ENCODE results near the gene TUT1. TPM values are rescaled to one million over a fixed set of nuclear protein-coding genes. Genes with fewer than 3 reads are reported as not detected.

TUT1 gene
- total RNA-seq, 1 donor from 2014 or later, result 15.2 TPM

DNA sequence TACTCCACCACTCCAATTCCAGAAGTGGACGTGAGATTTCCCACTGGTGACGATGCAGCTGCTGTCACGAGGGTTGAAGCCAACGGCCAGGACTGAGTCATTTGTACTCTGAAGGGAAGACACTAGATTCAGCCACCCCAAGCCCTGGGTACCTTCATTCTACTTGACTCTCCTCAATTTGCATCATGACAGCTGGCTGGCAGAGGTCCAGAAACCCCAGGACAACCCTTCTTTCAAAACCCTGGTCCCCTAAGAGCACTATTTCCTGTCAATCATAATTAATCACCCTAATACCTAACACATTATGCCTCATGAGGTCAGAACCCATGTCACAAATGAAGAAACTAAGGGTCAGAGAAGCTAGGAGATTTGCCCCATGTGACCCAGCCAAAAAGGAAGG lies 16.4 kb upstream of the TUT1 start:
- no peaks in the 10 kb centered on the region for H3K36me3 ChIP-seq (ENCODE audit: control insufficient read depth, insufficient read depth, low read length)
- TF ChIP-seq, protein P1, sequence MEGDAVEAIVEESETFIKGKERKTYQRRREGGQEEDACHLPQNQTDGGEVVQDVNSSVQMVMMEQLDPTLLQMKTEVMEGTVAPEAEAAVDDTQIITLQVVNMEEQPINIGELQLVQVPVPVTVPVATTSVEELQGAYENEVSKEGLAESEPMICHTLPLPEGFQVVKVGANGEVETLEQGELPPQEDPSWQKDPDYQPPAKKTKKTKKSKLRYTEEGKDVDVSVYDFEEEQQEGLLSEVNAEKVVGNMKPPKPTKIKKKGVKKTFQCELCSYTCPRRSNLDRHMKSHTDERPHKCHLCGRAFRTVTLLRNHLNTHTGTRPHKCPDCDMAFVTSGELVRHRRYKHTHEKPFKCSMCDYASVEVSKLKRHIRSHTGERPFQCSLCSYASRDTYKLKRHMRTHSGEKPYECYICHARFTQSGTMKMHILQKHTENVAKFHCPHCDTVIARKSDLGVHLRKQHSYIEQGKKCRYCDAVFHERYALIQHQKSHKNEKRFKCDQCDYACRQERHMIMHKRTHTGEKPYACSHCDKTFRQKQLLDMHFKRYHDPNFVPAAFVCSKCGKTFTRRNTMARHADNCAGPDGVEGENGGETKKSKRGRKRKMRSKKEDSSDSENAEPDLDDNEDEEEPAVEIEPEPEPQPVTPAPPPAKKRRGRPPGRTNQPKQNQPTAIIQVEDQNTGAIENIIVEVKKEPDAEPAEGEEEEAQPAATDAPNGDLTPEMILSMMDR (IDR thresholded peaks at IDR 0.05; ENCODE audit: insufficient read depth, low read length, poor library complexity, severe bottlenecking), result no peak

GRCh38 chr11:62605902-62606301 lies 14.6 kb upstream of the TUT1 start:
- Histone ChIP-seq H3K27me3 (ENCODE audit: control insufficient read depth, insufficient read depth, low read length) (no peaks in the 10 kb centered on the region), H3K4me3 (ENCODE audit: low read depth, low read length) (no peak overlapping the region), H3K36me3 (ENCODE audit: control insufficient read depth, insufficient read depth, low read length) (no peaks in the 10 kb centered on the region)
- DNase-seq (ENCODE audit: low read depth), result no peak
- TF ChIP-seq, protein P1 (IDR thresholded peaks at IDR 0.05; ENCODE audit: insufficient read depth, low read length, poor library complexity, severe bottlenecking), result no peak

More for the DNA sequence above, 16.4 kb upstream of the TUT1 start:
- no peak for DNase-seq (ENCODE audit: low read depth)
- H3K27me3 ChIP-seq (ENCODE audit: control insufficient read depth, insufficient read depth, low read length), result no peaks in the 10 kb centered on the region
- H3K4me3 ChIP-seq (ENCODE audit: low read depth, low read length), result no peak overlapping the region

GRCh38 chr11:62605467-62605866 lies 14.1 kb upstream of the TUT1 start:
- Histone ChIP-seq H3K27me3 (ENCODE audit: control insufficient read depth, insufficient read depth, low read length) (no peaks in the 10 kb centered on the region), H3K4me3 (ENCODE audit: low read depth, low read length) (no peak overlapping the region), H3K36me3 (ENCODE audit: control insufficient read depth, insufficient read depth, low read length) (no peaks in the 10 kb centered on the region)
- TF ChIP-seq, protein P1 (IDR thresholded peaks at IDR 0.05; ENCODE audit: insufficient read depth, low read length, poor library complexity, severe bottlenecking), result no peak
- DNase-seq (ENCODE audit: low read depth), result no peak

GRCh38 chr11:62604460-62605120 lies 13.3 kb upstream of the TUT1 start:
- Histone ChIP-seq H3K36me3 (ENCODE audit: control insufficient read depth, insufficient read depth, low read length) (no peaks in the 10 kb centered on the region), H3K27me3 (ENCODE audit: control insufficient read depth, insufficient read depth, low read length) (no peaks in the 10 kb centered on the region), H3K4me3 (ENCODE audit: low read depth, low read length) (no peak overlapping the region)
- TF ChIP-seq, protein P1 (IDR thresholded peaks at IDR 0.05; ENCODE audit: insufficient read depth, low read length, poor library complexity, severe bottlenecking), result no peak
- no peak for DNase-seq (ENCODE audit: low read depth)

DNA sequence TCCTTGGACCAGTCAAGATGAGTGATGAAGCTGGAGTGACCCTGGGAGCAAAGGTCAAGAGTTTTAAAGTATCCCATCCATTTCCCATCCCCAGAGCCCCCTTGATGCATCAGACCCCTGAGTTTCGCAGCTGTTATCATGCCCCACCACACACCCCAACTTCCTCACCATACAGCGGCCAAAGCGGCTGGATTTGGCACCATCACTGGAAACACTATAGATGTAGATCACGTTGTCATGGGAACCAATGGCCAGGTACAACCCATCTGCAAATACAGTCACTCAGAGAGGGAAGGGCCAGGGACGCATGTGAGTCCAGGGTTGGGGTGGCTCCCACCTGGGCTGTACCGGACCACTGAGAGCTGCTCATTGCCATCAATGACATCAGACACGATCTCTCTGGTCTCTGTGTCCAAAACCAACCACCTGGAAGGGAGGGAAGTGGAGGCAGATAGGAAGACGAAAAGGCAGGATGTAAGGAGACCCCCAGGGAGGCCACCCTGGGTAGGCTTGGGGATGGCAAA lies 12.5 kb upstream of the TUT1 start:
- H3K4me3 ChIP-seq (ENCODE audit: low read depth, low read length), result no peak overlapping the region
- no peak for DNase-seq (ENCODE audit: low read depth)
- TF ChIP-seq, protein P1 (IDR thresholded peaks at IDR 0.05; ENCODE audit: insufficient read depth, low read length, poor library complexity, severe bottlenecking), result no peak
- no peaks in the 10 kb centered on the region for H3K27me3 ChIP-seq (ENCODE audit: control insufficient read depth, insufficient read depth, low read length)
- no peaks in the 10 kb centered on the region for H3K36me3 ChIP-seq (ENCODE audit: control insufficient read depth, insufficient read depth, low read length)

GRCh38 chr11:62603072-62603408 lies 11.7 kb upstream of the TUT1 start:
- H3K4me3 ChIP-seq (ENCODE audit: low read depth, low read length), result no peak overlapping the region
- DNase-seq (ENCODE audit: low read depth), result no peak
- TF ChIP-seq, protein P1 (IDR thresholded peaks at IDR 0.05; ENCODE audit: insufficient read depth, low read length, poor library complexity, severe bottlenecking), result no peak
- H3K27me3 ChIP-seq (ENCODE audit: control insufficient read depth, insufficient read depth, low read length), result no peaks in the 10 kb centered on the region
- H3K36me3 ChIP-seq (ENCODE audit: control insufficient read depth, insufficient read depth, low read length), result no peaks in the 10 kb centered on the region
